Central memory CD4-positive, alpha-beta T cell (primary cell): ENCODE results near the gene FAM9C.
A peak's percentile ranks its signal among the peaks of the same experiment; 100 is the strongest.
"Not testable (repeated sequence)": the region's sequence is repeated elsewhere in the genome, so short reads cannot be mapped to it uniquely, and the experiment has no call there.

Experiments
- DNase-seq: peaks from one replicate; pipeline ENCODE4 v3.0.0; 2022
- total RNA-seq, 3 experiments: gene quantifications; one replicate each; lab custom pipeline; 2026; lab: John Stamatoyannopoulos, UW

Gene FAM9C
- total RNA-seq = 0 reads per million in 3 experiments

GRCh38 chrX:13044441-13044840 is at the start of gene FAM9C:
Gene FAM9C (minus strand): TSS chrX:13044620. CDS start chrX:13043789, 831 bp downstream.
- DNase-seq = no peak

- DNase-seq = no peak
Observed at GRCh38 chrX:13093529-13094140, 49.2 kb upstream of the FAM9C start.

GRCh38 chrX:13092455-13092941 is 48.1 kb upstream of the FAM9C start:
- peak; percentile 86 for DNase-seq

GRCh38 chrX:13091111-13091765 is 46.8 kb upstream of the FAM9C start:
- DNase-seq = peak; percentile 57

- DNase-seq = peak; percentile 38
Observed at GRCh38 chrX:13090339-13091110, 46.1 kb upstream of the FAM9C start.

GRCh38 chrX:13090027-13090338 is 45.6 kb upstream of the FAM9C start:
- DNase-seq = no peak

- no peak for DNase-seq
Observed at GRCh38 chrX:13088156-13088487, 43.7 kb upstream of the FAM9C start.

- peak; percentile 92 for DNase-seq
Observed at GRCh38 chrX:13087322-13088155, 43.1 kb upstream of the FAM9C start.

GRCh38 chrX:13086793-13087321 is 42.4 kb upstream of the FAM9C start:
- not testable (repeated sequence) for DNase-seq

GRCh38 chrX:13086076-13086475 is 41.7 kb upstream of the FAM9C start:
- no peak for DNase-seq

GRCh38 chrX:13085526-13085925 is 41.1 kb upstream of the FAM9C start:
- peak; percentile 53 for DNase-seq

- no peak for DNase-seq
Observed at GRCh38 chrX:13084611-13085010, 40.2 kb upstream of the FAM9C start.

GRCh38 chrX:13083755-13084326 is 39.4 kb upstream of the FAM9C start:
- not testable (repeated sequence) for DNase-seq

GRCh38 chrX:13082206-13083065 is 38.0 kb upstream of the FAM9C start:
- DNase-seq = no peak

- DNase-seq = peak; percentile 41
Observed at GRCh38 chrX:13081395-13082205, 37.2 kb upstream of the FAM9C start.

- DNase-seq = no peak
Observed at GRCh38 chrX:13080128-13080795, 35.8 kb upstream of the FAM9C start.

GRCh38 chrX:13078739-13079444 is 34.5 kb upstream of the FAM9C start:
- no peak for DNase-seq

GRCh38 chrX:13077168-13077567 is 32.7 kb upstream of the FAM9C start:
- no peak for DNase-seq
